HG02885 (cell line): ENCODE data around the gene EDN1.

Experiments
- ATAC-seq: cut with Tn5 transposase; IDR thresholded peaks from one replicate; pipeline ENCODE4 v1.9.1; 2021; ENCODE audit warnings: mild to moderate bottlenecking; ENCODE audit not compliant: unreplicated experiment, poor library complexity

The EDN1 gene

GRCh38 chr6:12266571-12266970 lies 23.6 kb upstream of the EDN1 start:
- no peak for ATAC-seq

GRCh38 chr6:12269110-12269509 lies 21.1 kb upstream of the EDN1 start:
- ATAC-seq: no peak

GRCh38 chr6:12270551-12271230 lies 19.5 kb upstream of the EDN1 start:
- ATAC-seq: no peak

- no peak for ATAC-seq
Measured at GRCh38 chr6:12271594-12271993, 18.6 kb upstream of the EDN1 start.

- no peak for ATAC-seq
Measured at GRCh38 chr6:12271997-12272396, 18.2 kb upstream of the EDN1 start.

GRCh38 chr6:12275107-12275506 lies 15.1 kb upstream of the EDN1 start:
- no peak for ATAC-seq

- no peak for ATAC-seq
Measured at GRCh38 chr6:12276930-12277315, 13.2 kb upstream of the EDN1 start.

GRCh38 chr6:12277386-12277785 lies 12.8 kb upstream of the EDN1 start:
- ATAC-seq: no peak

- no peak for ATAC-seq
Measured at GRCh38 chr6:12278915-12279314, 11.2 kb upstream of the EDN1 start.

GRCh38 chr6:12279322-12280091 lies 10.7 kb upstream of the EDN1 start:
- ATAC-seq: no peak

- ATAC-seq: no peak
Measured at GRCh38 chr6:12280458-12280857, 9.7 kb upstream of the EDN1 start.

- no peak for ATAC-seq
Measured at GRCh38 chr6:12280902-12281301, 9.3 kb upstream of the EDN1 start.

GRCh38 chr6:12283904-12284303 lies 6.3 kb upstream of the EDN1 start:
- ATAC-seq: no peak

GRCh38 chr6:12286373-12287110 lies 3.6 kb upstream of the EDN1 start:
- no peak for ATAC-seq

GRCh38 chr6:12288211-12288618 lies 1.9 kb upstream of the EDN1 start:
- ATAC-seq: no peak

GRCh38 chr6:12288914-12289313 lies 1.2 kb upstream of the EDN1 start:
- ATAC-seq: no peak

GRCh38 chr6:12289365-12289919 lies 719 bp upstream of the EDN1 start:
- peak; percentile 42 for ATAC-seq

- no peak for ATAC-seq
Measured at GRCh38 chr6:12291071-12291838, 1.1 kb downstream of the EDN1 start.

GRCh38 chr6:12291839-12292604 lies 1.9 kb downstream of the EDN1 start:
- ATAC-seq: no peak
